ENCODE measurements around the gene TMEM63A. TPM values are rescaled to one million over a fixed set of nuclear protein-coding genes. Genes with fewer than 3 reads are reported as not detected.

Gene TMEM63A
- total RNA-seq, 3 donors from 2014 or later, result 69.6 to 88.0 (median 80.6) TPM

- TF ChIP-seq CTCF (IDR thresholded peaks at IDR 0.05) (no peak), POLR2AphosphoS5 (IDR thresholded peaks at IDR 0.05) (no peak), POLR2A (IDR thresholded peaks at IDR 0.05) (no peak)
- DNase-seq (ENCODE audit: low spot score in 2 of 2), result no peak
- intact Hi-C loops (cut with DNase I; ENCODE audit: low total_unique reads), result no loop called here
- H3K9me3 ChIP-seq, result no peaks in the 10 kb centered on the region
- H3K4me1 ChIP-seq, result no peaks in the 10 kb centered on the region
- no peak overlapping the region for H3K27ac ChIP-seq
- no peaks in the 10 kb centered on the region for H3K36me3 ChIP-seq
- no peaks in the 10 kb centered on the region for H3K27me3 ChIP-seq
- H3K4me3 ChIP-seq, result no peak overlapping the region
These were observed 32.2 kb upstream of the TMEM63A start for GRCh38 chr1:225914391-225914790.

DNA sequence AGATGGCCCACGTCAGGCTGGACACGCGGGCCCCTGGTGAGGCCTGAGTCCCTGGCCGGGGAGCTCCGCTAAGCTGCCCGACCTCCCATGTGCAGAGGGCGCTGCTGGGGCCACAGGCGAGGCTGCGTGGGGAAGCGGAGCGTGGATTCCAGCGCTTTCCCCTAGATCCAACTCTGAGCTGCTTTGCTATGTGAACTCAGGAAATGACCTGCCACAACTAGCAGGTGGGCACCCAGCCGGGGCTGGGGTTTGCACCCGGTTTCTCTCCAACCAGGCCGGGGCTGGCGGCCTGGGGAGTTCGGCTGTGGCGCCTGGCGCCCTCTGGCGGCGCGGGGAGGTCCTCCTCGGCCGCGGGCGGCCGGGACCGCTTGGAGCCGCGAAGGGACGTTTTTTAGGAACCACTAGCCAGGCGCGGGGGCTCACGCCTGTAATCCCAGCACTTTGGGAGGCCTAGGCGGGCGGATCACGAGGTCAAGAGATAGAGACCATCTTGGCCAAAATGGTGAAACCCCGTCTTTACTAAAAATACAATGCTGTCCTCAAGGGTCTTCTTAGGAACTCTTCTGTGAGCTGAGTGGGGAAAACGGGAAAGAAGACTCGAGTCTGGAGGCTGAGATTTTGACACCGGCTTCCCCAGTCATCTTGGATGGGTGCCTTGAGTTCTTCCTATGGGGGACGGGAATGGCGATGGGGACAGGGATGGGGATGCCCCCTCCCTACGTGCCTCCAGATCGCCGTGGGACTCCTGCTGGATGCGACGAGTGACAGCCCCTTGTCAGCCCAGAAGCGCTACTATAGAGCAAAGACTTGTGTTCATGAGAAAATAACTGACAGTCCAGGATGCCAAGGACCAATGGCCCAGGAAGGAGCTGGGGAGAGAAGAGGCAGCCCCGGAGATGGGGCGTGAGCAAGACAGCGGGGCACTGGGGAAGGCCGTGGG is 29.3 kb upstream of the TMEM63A start:
- H3K9me3 ChIP-seq, result no peaks in the 10 kb centered on the region
- no peaks in the 10 kb centered on the region for H3K36me3 ChIP-seq
- H3K27ac ChIP-seq, result no peak overlapping the region
- H3K27me3 ChIP-seq, result no peaks in the 10 kb centered on the region
- DNase-seq (ENCODE audit: low spot score in 2 of 2), result no peak
- H3K4me1 ChIP-seq, result no peaks in the 10 kb centered on the region
- intact Hi-C loops (cut with DNase I; ENCODE audit: low total_unique reads), result no loop called here
- no peak overlapping the region for H3K4me3 ChIP-seq
- TF ChIP-seq POLR2AphosphoS5 (IDR thresholded peaks at IDR 0.05), result no peak
- peak; percentile 27 to 79 (median 39) for TF ChIP-seq CTCF (IDR thresholded peaks at IDR 0.05)
- no peak for TF ChIP-seq POLR2A (IDR thresholded peaks at IDR 0.05)

DNA sequence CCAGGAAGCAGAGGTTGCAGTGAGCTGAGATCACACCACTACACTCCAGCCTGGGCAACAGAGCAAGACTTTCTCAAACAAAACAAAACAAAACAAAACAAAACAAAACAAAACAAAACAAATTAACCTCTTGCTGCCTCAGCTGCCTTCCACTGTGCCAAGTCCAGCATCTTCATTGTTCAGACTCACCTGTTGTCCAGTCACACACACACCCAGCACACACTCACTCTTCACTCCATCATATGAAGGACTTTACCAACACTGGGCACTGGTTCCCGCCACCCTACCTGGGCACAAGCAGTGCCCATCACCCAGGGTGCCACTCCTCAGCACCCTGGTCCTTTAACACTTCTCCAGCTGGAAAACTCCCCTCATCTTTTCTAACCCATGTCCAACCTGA is 27.3 kb upstream of the TMEM63A start:
- TF ChIP-seq CTCF (IDR thresholded peaks at IDR 0.05) (no peak), POLR2AphosphoS5 (IDR thresholded peaks at IDR 0.05) (no peak), POLR2A (IDR thresholded peaks at IDR 0.05) (no peak)
- intact Hi-C loops (cut with DNase I; ENCODE audit: low total_unique reads), result no loop called here
- DNase-seq (ENCODE audit: low spot score in 2 of 2), result no peak
- Histone ChIP-seq H3K36me3 (no peaks in the 10 kb centered on the region), H3K27ac (no peak overlapping the region), H3K9me3 (no peaks in the 10 kb centered on the region), H3K4me3 (no peak overlapping the region), H3K27me3 (no peaks in the 10 kb centered on the region), H3K4me1 (no peaks in the 10 kb centered on the region)

DNA sequence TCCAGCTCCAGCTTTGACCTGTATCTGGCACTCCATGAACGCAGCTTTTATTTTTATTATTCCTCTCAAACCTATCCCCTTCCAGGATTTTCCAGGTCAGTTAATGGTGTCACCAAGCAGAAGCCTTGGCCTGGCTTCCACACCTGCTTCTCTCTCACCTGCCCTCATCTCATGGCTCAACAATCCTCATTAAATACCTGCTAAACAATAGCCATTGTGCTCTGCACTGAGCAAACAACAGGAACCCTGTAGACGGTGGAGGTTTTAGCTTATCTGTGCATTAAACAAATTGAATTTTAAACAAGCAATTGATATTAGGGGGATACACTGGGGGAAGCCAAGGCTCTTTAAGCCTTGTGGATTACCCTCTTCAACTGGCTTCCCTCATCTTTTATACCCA is 26.6 kb upstream of the TMEM63A start:
- no peaks in the 10 kb centered on the region for H3K9me3 ChIP-seq
- H3K27me3 ChIP-seq, result no peaks in the 10 kb centered on the region
- no peaks in the 10 kb centered on the region for H3K4me1 ChIP-seq
- no peak for DNase-seq (ENCODE audit: low spot score in 2 of 2)
- intact Hi-C loops (cut with DNase I; ENCODE audit: low total_unique reads), result no loop called here
- H3K4me3 ChIP-seq, result no peak overlapping the region
- H3K27ac ChIP-seq, result peak overlapping the region in 1 of 2 donors; percentile 46
- TF ChIP-seq POLR2AphosphoS5 (IDR thresholded peaks at IDR 0.05) (no peak), CTCF (IDR thresholded peaks at IDR 0.05) (no peak)
- H3K36me3 ChIP-seq, result no peaks in the 10 kb centered on the region

GRCh38 chr1:225908013-225908640 is 25.9 kb upstream of the TMEM63A start:
- no peaks in the 10 kb centered on the region for H3K27me3 ChIP-seq
- no peak for TF ChIP-seq POLR2AphosphoS5 (IDR thresholded peaks at IDR 0.05)
- no peak for TF ChIP-seq POLR2A (IDR thresholded peaks at IDR 0.05)
- no peak for TF ChIP-seq CTCF (IDR thresholded peaks at IDR 0.05)
- H3K4me1 ChIP-seq, result no peaks in the 10 kb centered on the region
- no peak overlapping the region for H3K4me3 ChIP-seq
- H3K9me3 ChIP-seq, result no peaks in the 10 kb centered on the region
- intact Hi-C loops (cut with DNase I; ENCODE audit: low total_unique reads), result no loop called here
- DNase-seq (ENCODE audit: low spot score in 2 of 2), result no peak
- H3K27ac ChIP-seq, result peak overlapping the region in 1 of 2 donors; percentile 46
- no peaks in the 10 kb centered on the region for H3K36me3 ChIP-seq

Measured in breast epithelium (tissue), 4 donors.